GM18870 (cell line): ENCODE data around the gene CHRFAM7A.
"Not testable (repeated sequence)": the region's sequence is repeated elsewhere in the genome, so short reads cannot be mapped to it uniquely, and the experiment has no call there.

Source experiments
- ATAC-seq: cut with Tn5 transposase; IDR thresholded peaks from one replicate; pipeline ENCODE4 v1.9.1; 2021; ENCODE audit warnings: moderate library complexity; ENCODE audit not compliant: unreplicated experiment

CHRFAM7A gene

DNA sequence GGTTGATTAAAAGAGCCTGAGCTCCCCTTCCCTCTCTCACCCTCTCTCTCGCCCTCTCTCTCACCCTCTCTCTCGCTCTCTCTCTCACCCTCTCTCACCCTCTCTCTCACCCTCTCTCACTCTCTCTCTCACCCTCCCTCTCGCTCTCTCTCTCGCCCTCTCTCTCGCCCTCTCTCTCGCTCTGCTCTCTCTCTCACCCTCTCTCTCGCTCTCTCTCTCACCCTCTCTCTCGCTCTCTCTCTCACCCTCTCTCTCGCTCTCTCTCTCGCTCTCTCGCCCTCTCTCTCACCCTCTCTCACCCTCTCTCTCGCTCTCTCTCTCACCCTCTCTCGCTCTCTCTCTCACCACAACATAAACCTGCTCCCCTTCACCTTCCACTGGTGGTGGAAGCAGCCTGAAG lies 67.2 kb downstream of the CHRFAM7A start:
- not testable (repeated sequence) for ATAC-seq

DNA sequence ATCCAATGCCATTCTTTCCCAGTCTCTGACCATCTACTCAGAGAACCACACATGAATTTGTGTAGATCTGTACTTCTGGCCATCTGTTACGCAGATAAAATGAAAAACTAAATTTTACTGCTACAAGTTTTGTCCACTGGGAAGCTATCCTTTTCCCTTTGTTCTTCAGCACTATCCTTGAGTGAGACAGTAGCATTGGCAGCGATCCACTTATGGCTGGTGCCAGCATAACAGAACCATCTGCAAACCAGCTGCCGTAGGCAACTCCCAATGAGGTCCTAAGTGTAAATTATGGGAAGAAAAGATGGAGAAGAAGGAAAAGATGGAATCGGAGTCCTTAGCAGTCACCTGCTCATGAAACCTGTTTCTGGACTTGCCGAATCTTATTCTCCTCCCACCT lies 72.3 kb downstream of the CHRFAM7A start:
- not testable (repeated sequence) for ATAC-seq

DNA sequence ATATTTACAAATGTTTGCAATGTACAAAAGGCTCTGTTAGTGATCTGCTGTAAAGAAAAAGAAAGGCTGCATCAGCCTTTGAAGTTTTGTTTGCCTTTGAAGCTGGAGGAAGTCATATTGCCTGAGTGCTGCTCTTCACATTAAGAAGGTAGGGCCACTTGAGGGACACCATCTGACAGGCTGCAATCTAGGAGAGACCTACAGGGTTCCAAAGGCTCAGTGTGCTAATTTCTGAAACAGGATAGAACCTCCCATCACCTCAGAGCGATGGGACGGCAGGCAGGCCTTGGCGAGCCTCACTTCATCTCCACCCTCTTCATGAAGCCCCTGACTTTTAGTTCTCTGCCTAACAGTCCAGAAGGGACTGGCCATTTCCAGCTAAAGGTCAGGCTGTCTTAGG lies 77.6 kb downstream of the CHRFAM7A start:
- ATAC-seq, result not testable (repeated sequence)

DNA sequence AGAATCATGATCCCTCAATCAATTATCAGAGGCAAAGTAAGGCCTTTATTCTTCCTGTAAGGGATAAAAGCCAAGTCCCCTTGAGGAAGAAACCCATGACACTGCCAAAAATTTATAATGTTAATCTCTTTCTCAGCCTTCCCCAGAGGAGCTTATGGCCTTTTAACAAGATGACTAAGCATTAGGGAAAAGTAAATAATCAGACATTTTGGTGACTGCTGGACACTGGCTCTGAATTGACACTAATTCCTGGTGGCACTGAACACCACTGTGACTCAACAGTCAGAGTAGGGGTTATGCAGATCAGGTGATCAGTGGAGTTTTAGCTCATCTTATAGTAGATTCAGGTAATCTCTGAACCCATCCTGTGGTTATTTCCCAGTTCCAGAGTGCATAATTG lies 82.8 kb downstream of the CHRFAM7A start:
- ATAC-seq, result not testable (repeated sequence)
